Mammary epithelial cell (primary cell): Measurements from ENCODE around the gene LTB.

Source experiments
- EZH2 ChIP-seq: IDR thresholded peaks from 2 replicates; pipeline ENCODE4 v1.6.1; 2012; ENCODE audit warnings: low read length, inconsistent platforms, borderline replicate concordance
- TF ChIP-seq, protein P1 (sequence below), 2 donors: IDR thresholded peaks in 1 of 2; conservative IDR thresholded peaks in 1 of 2; 2 replicates each; pipeline ENCODE4 v1.5.1; 2011 to 2012; ENCODE audit warnings: inconsistent platforms in 2 of 2, low read length in 2 of 2, mild to moderate bottlenecking in 2 of 2, control low read depth in 1 of 2, low read depth in 1 of 2; ENCODE audit not compliant: insufficient read depth in 1 of 2; ENCODE audit errors: extremely low read depth in 1 of 2

DNA sequence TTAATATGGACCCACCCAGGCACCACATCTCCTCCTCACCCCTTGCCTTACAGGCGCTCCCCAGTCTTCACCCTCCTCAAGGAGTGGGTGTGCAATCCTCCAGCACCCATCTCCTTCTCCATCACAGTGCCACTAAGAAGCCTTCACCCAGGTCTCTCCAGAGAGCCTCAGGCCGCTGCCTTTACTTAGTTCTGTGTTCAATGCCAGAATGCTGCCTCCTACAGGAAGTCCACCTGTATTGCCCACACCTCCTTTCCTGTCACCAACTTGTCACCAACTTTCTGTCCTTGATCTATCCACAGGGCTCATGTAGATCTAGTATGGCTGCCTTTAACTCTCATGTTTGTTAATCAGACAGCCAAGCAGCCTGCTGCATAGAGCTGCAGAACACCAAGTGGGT lies 3.3 kb upstream of the LTB start:
- TF ChIP-seq, protein P1, sequence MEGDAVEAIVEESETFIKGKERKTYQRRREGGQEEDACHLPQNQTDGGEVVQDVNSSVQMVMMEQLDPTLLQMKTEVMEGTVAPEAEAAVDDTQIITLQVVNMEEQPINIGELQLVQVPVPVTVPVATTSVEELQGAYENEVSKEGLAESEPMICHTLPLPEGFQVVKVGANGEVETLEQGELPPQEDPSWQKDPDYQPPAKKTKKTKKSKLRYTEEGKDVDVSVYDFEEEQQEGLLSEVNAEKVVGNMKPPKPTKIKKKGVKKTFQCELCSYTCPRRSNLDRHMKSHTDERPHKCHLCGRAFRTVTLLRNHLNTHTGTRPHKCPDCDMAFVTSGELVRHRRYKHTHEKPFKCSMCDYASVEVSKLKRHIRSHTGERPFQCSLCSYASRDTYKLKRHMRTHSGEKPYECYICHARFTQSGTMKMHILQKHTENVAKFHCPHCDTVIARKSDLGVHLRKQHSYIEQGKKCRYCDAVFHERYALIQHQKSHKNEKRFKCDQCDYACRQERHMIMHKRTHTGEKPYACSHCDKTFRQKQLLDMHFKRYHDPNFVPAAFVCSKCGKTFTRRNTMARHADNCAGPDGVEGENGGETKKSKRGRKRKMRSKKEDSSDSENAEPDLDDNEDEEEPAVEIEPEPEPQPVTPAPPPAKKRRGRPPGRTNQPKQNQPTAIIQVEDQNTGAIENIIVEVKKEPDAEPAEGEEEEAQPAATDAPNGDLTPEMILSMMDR (conservative IDR thresholded peaks at IDR 0.05 in 1 of 2, IDR thresholded peaks at IDR 0.05 in 1 of 2; ENCODE audit: extremely low read depth in 1 of 2, insufficient read depth in 1 of 2, low read depth in 1 of 2, low read length in 2 of 2) = peak; percentile 32 to 38
- no peak for TF ChIP-seq EZH2
